BLaER1 (cell line): ENCODE data around the gene PPP2R2C.

Experiments
- H3K27ac ChIP-seq: shearing (Covaris generic); formaldehyde crosslinking; 2 replicates; pipeline ENCODE4 v1.8.1; 2022
- H3K27me3 ChIP-seq: shearing (Covaris generic); formaldehyde crosslinking; 2 replicates; pipeline ENCODE4 v1.8.1; 2022
- H3K36me3 ChIP-seq: shearing (Covaris generic); formaldehyde crosslinking; 2 replicates; pipeline ENCODE4 v1.8.1; 2022
- H3K4me1 ChIP-seq: shearing (Covaris generic); formaldehyde crosslinking; 2 replicates; pipeline ENCODE4 v1.8.1; 2022
- H3K4me2 ChIP-seq: shearing (Covaris generic); formaldehyde crosslinking; 2 replicates; pipeline ENCODE4 v1.8.1; 2022
- H3K4me3 ChIP-seq: shearing (Covaris generic); formaldehyde crosslinking; 2 replicates; pipeline ENCODE4 v1.8.1; 2022
- H3K9ac ChIP-seq: shearing (Covaris generic); formaldehyde crosslinking; 2 replicates; pipeline ENCODE4 v1.8.1; 2022
- H3K9me3 ChIP-seq: shearing (Covaris generic); formaldehyde crosslinking; 2 replicates; pipeline ENCODE4 v1.8.1; 2022
- H4K20me1 ChIP-seq: shearing (Covaris generic); formaldehyde crosslinking; 2 replicates; pipeline ENCODE4 v1.8.1; 2022
- Cebpa-rat ChIP-seq: shearing (Covaris generic); IDR thresholded peaks from 2 replicates; pipeline ENCODE4 v1.8.1; 2022

The PPP2R2C gene

GRCh38 chr4:6308899-6309643 is 163.3 kb downstream of the PPP2R2C start:
- TF ChIP-seq Cebpa-rat: no peak
- H3K4me1 ChIP-seq: peaks cover 36% of the 10 kb centered on the region
- no peaks in the 10 kb centered on the region for H4K20me1 ChIP-seq
- H3K36me3 ChIP-seq: no peaks in the 10 kb centered on the region; the same call in 1 of the 2 replicates
- H3K27me3 ChIP-seq: peaks cover 50% of the 10 kb centered on the region
- peaks cover 34% of the 10 kb centered on the region for H3K9me3 ChIP-seq
- H3K9ac ChIP-seq: peak overlapping the region; percentile 48; the same call in 1 of the 2 replicates
- H3K4me3 ChIP-seq: peak overlapping the region; percentile 65
- 0 out of 2 replicates have a peak overlapping the region, but pooled peaks have one; percentile 22 for H3K27ac ChIP-seq
- peak overlapping the region; percentile 69 for H3K4me2 ChIP-seq

- Histone ChIP-seq H3K4me2 (peak overlapping the region; percentile 67), H3K9me3 (peaks cover 34% of the 10 kb centered on the region), H3K36me3 (no peaks in the 10 kb centered on the region; the same call in 1 of the 2 replicates), H3K4me1 (peaks cover 48% of the 10 kb centered on the region), H3K27ac (no peak overlapping the region), H3K4me3 (no peak overlapping the region), H4K20me1 (no peaks in the 10 kb centered on the region), H3K9ac (no peak overlapping the region), H3K27me3 (peaks cover 50% of the 10 kb centered on the region)
- TF ChIP-seq Cebpa-rat: no peak
These were observed 164.5 kb downstream of the PPP2R2C start for GRCh38 chr4:6307891-6308290.

- H3K9ac ChIP-seq: no peak overlapping the region
- peaks cover 50% of the 10 kb centered on the region for H3K27me3 ChIP-seq
- H3K4me2 ChIP-seq: peak overlapping the region; percentile 67
- peaks cover 34% of the 10 kb centered on the region for H3K9me3 ChIP-seq
- TF ChIP-seq Cebpa-rat: no peak
- no peak overlapping the region for H3K4me3 ChIP-seq
- peaks cover 54% of the 10 kb centered on the region for H3K4me1 ChIP-seq
- no peaks in the 10 kb centered on the region for H4K20me1 ChIP-seq
- H3K36me3 ChIP-seq: peaks cover 3% of the 10 kb centered on the region
- no peak overlapping the region for H3K27ac ChIP-seq
These were observed 165.2 kb downstream of the PPP2R2C start for GRCh38 chr4:6307230-6307629.

GRCh38 chr4:6306299-6306698 is 166.1 kb downstream of the PPP2R2C start:
- H4K20me1 ChIP-seq: no peaks in the 10 kb centered on the region
- peaks cover 64% of the 10 kb centered on the region for H3K4me1 ChIP-seq
- H3K4me2 ChIP-seq: peak overlapping the region; percentile 67; the same call in 1 of the 2 replicates
- H3K9me3 ChIP-seq: peaks cover 34% of the 10 kb centered on the region
- TF ChIP-seq Cebpa-rat: no peak
- no peak overlapping the region for H3K4me3 ChIP-seq
- H3K27ac ChIP-seq: no peak overlapping the region
- no peak overlapping the region for H3K9ac ChIP-seq
- H3K27me3 ChIP-seq: peaks cover 50% of the 10 kb centered on the region
- peaks cover 12% of the 10 kb centered on the region for H3K36me3 ChIP-seq

GRCh38 chr4:6303943-6304342 is 168.5 kb downstream of the PPP2R2C start:
- Histone ChIP-seq H3K27ac (no peak overlapping the region), H3K4me1 (peaks cover 67% of the 10 kb centered on the region), H3K36me3 (peaks cover 27% of the 10 kb centered on the region), H4K20me1 (no peaks in the 10 kb centered on the region), H3K9me3 (peaks cover 12% of the 10 kb centered on the region), H3K27me3 (peaks cover 29% of the 10 kb centered on the region), H3K4me3 (no peak overlapping the region), H3K9ac (no peak overlapping the region), H3K4me2 (peak overlapping the region; percentile 84)
- TF ChIP-seq Cebpa-rat: no peak

GRCh38 chr4:6302869-6303268 is 169.5 kb downstream of the PPP2R2C start:
- no peaks in the 10 kb centered on the region for H4K20me1 ChIP-seq
- H3K27me3 ChIP-seq: peaks cover 18% of the 10 kb centered on the region
- peak overlapping the region; percentile 64 for H3K27ac ChIP-seq
- H3K4me1 ChIP-seq: peaks cover 73% of the 10 kb centered on the region
- H3K36me3 ChIP-seq: peaks cover 27% of the 10 kb centered on the region
- H3K9ac ChIP-seq: peak overlapping the region; percentile 35
- TF ChIP-seq Cebpa-rat: no peak
- peak overlapping the region; percentile 84 for H3K4me2 ChIP-seq
- H3K4me3 ChIP-seq: peak overlapping the region; percentile 23
- peaks cover 1% of the 10 kb centered on the region for H3K9me3 ChIP-seq

- Histone ChIP-seq H3K9me3 (no peaks in the 10 kb centered on the region; the same call in 1 of the 2 replicates), H3K9ac (0 out of 2 replicates have a peak overlapping the region, but pooled peaks have one; percentile 35), H3K27ac (peak overlapping the region; percentile 64; the same call in 1 of the 2 replicates), H4K20me1 (no peaks in the 10 kb centered on the region), H3K4me1 (peaks cover 73% of the 10 kb centered on the region), H3K4me3 (no peak overlapping the region), H3K27me3 (peaks cover 9% of the 10 kb centered on the region; the same call in 1 of the 2 replicates), H3K36me3 (peaks cover 29% of the 10 kb centered on the region), H3K4me2 (peak overlapping the region; percentile 84)
- no peak for TF ChIP-seq Cebpa-rat
These were observed 170.5 kb downstream of the PPP2R2C start for GRCh38 chr4:6301732-6302442.

- peaks cover 36% of the 10 kb centered on the region for H3K36me3 ChIP-seq
These were observed 171.2 kb downstream of the PPP2R2C start for GRCh38 chr4:6301051-6301731.

GRCh38 chr4:6300359-6300758 is 172.1 kb downstream of the PPP2R2C start:
- Histone ChIP-seq H3K4me1 (peaks cover 68% of the 10 kb centered on the region), H4K20me1 (no peaks in the 10 kb centered on the region), H3K36me3 (peaks cover 45% of the 10 kb centered on the region), H3K9me3 (no peaks in the 10 kb centered on the region; the same call in 1 of the 2 replicates), H3K9ac (no peak overlapping the region), H3K27me3 (no peaks in the 10 kb centered on the region; the same call in 1 of the 2 replicates), H3K27ac (no peak overlapping the region), H3K4me2 (no peak overlapping the region), H3K4me3 (no peak overlapping the region)
- TF ChIP-seq Cebpa-rat: no peak

More at GRCh38 chr4:6301051-6301731, 171.2 kb downstream of the PPP2R2C start:
- no peak for TF ChIP-seq Cebpa-rat
- H3K4me2 ChIP-seq: peak overlapping the region; percentile 84
- H3K9me3 ChIP-seq: no peaks in the 10 kb centered on the region; the same call in 1 of the 2 replicates
- no peak overlapping the region for H3K4me3 ChIP-seq
- no peaks in the 10 kb centered on the region for H4K20me1 ChIP-seq
- H3K27me3 ChIP-seq: peaks cover 3% of the 10 kb centered on the region; the same call in 1 of the 2 replicates
- no peak overlapping the region for H3K9ac ChIP-seq
- peaks cover 70% of the 10 kb centered on the region for H3K4me1 ChIP-seq
- H3K27ac ChIP-seq: no peak overlapping the region
